Glomerular visceral epithelial cell (primary cell): ENCODE data around the gene PPIF.

Source experiments
- DNase-seq: peaks from one replicate; pipeline ENCODE4 v3.0.0-alpha.2; 2016; ENCODE audit errors: extremely low spot score

The PPIF gene

DNA sequence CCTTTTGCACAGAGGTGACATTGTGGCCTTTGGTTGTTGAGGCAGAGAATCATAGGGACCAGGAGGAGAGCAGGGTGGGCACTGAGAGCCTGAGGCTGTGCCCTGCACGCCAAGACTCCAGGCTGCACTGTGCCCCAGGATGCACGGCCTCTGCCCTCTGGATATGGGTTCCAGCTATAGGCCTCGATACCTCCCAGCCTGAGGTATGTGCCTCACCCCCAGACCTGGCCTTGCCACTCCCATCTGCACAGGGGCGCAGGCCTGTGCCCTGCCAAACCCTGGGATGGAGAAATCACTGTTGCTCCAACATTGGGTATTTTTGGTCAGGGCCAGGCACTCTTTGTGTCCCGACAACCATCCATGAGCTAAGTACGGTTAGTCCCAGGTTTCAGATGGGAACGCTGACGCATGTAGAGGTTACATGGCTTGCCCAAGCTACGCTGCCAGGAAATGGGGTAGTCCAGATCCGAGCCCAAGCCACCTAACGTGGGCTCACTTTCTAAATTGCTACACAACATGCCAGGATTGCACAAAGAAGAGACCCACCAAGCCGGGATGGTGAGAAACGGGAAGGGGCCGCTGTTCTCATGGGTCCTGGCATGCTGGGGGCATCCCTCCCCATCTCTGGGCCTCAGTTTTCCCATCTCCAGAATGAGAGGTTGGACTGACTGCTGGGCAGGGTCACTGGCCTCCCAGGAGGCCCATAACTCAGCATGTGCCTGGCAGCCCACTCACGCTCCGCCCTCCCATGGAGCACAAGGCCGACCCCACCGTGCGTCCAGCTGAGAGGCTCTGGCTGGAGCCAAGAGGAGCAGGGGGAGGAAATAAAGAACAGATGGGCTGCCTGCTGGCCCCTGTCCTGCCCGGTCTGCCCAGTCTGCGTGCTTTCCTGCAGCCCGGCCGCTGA, 54.0 kb downstream of the PPIF start:
- no peak for DNase-seq

DNA sequence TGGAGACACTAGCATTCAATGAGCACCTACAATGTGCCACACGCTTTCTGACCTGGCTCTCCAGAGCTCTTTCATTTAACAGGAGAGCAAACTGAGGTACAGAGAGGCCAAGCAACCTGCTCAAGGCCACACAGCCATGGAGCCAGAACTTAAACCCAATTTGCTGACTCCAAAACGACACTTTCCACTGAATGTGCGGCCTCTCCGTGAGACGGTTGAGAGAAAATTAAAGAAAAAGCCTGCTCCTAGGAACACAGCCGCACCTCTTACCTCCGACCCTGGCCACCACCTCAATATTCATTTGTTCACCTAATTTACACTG, 55.3 kb downstream of the PPIF start:
- no peak for DNase-seq

- no peak for DNase-seq
Observed at GRCh38 chr10:79402951-79403350, 55.7 kb downstream of the PPIF start.

DNA sequence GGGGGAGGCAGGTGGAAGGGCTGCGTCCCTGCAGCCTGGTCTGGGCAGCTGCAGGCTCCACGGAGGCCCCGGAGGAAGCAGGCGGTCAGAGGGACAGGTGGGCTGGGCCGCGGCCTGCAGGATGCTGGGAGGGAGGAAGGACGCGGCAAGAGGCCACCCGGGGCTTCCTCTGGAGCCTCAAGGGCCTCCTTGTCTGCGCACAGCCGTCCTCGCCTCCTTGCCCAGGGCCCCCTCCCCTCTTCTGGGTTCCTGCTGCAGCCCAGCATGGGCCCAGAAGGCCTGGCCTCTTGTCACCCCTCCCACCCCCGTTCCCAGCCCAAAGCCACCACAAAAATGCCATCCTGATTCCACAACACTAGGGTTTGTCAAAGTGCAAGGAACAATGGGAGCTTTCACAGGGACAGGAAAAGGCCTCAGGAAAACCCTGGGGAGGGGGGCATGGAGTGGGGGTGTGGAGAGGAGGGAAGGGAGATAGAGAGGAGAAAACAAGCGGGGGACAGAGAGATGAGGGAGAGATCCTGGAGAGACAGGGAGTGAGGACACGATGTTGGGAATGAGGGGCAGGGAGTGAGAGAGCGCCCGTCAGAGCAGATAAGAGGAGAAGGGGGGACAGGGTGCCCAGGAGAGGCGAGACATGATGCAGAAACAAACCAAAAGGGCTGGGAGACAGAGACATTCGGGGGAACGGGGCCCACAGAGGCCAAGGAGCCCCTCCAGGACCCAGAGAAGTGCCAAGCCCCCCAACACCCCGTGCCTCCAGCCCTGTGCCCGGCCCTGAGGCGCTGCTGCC, 56.4 kb downstream of the PPIF start:
- DNase-seq, result no peak

GRCh38 chr10:79404231-79404609, 57.0 kb downstream of the PPIF start:
- no peak for DNase-seq

DNA sequence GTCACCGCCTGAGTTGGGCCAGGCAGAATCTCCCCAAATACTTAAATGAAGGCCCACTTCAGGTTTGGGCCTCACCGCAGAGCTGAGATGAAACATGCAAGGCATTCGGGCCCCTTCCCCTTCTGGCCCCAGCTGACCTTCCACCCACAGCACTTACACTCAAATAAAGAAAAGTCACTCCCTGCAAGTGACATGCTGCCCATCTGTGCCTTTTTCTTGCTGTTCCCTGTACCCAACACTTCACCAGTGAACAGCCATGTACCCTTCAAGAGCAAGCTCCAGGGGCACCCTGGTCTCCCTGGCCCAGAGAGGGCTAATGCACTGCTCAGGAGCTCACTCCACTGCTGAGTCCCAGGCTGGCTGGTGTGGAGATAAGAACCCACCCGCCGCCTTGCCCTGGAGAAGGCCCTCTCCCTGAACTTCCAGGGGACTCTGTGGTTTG, 57.4 kb downstream of the PPIF start:
- no peak for DNase-seq
